MM.1S (cell line): Measurements from ENCODE around the gene CACNB2.

Experiments used
- CTCF ChIP-seq: fragments of 300-600 bp; sonication (generic); IDR thresholded peaks from 2 replicates; pipeline ENCODE4 v1.5.1; 2016; ENCODE audit warnings: antibody characterized with exemption, low read length, mixed read lengths
- EZH2phosphoT487 ChIP-seq: fragments of 300-600 bp; sonication (generic); IDR thresholded peaks from 2 replicates; pipeline ENCODE4 v1.6.1; 2018; ENCODE audit warnings: antibody characterized with exemption, low read length

- TF ChIP-seq CTCF = no peak
- no peak for TF ChIP-seq EZH2phosphoT487
Observed at GRCh38 chr10:18097524-18097923, 42.7 kb upstream of the CACNB2 start.
